Gastrocnemius medialis (tissue), 4 donors: ENCODE results near the gene FNDC8.

Experiments
- CTCF ChIP-seq, 5 experiments: fragments of 450-650 bp in 3 of 5; fragments of 200-600 bp in 2 of 5; sonication (generic) in 2 of 5; IDR thresholded peaks in 4 of 5; conservative IDR thresholded peaks in 1 of 5; 1 replicate in 4 of 5; 2 replicates in 1 of 5; pipeline ENCODE4 v1.5.1; 2016 to 2019; ENCODE audit warnings: antibody characterized with exemption in 5 of 5, mild to moderate bottlenecking in 3 of 5, moderate library complexity in 3 of 5
- POLR2A ChIP-seq, 2 donors: fragments of 450-650 bp; IDR thresholded peaks; one replicate each; pipeline ENCODE4 v1.6.1; 2017; ENCODE audit warnings: antibody characterized with exemption in 2 of 2, mild to moderate bottlenecking in 2 of 2, moderate library complexity in 2 of 2

GRCh38 chr17:35088356-35088880, 33.0 kb upstream of the FNDC8 start:
- no peak for TF ChIP-seq POLR2A (IDR thresholded peaks at IDR 0.05)
- TF ChIP-seq CTCF (IDR thresholded peaks at IDR 0.05 in 4 of 5, conservative IDR thresholded peaks at IDR 0.05 in 1 of 5), result no peak
